Stimulated activated CD4-positive, alpha-beta T cell treated with anti-CD3 and anti-CD28 coated beads, Interleukin-4, amount 100 ng/mL, for 4 hours (primary cell): ENCODE data around the gene KDM7A.
"Not testable (repeated sequence)": the region's sequence is repeated elsewhere in the genome, so short reads cannot be mapped to it uniquely, and the experiment has no call there.

ENCODE experiments used
- DNase-seq, 2 experiments: peaks; one replicate each; pipeline ENCODE4 v3.0.0-alpha.2; 2020

The KDM7A gene

GRCh38 chr7:140176811-140177702 is at the start of gene KDM7A:
KDM7A (minus strand) TSS chr7:140176983; CDS start chr7:140176937, 46 bp downstream.
- peak; percentile 93 to 94 for DNase-seq

- no peak for DNase-seq
Measured at GRCh38 chr7:140225562-140226249, 48.9 kb upstream of the KDM7A start.

GRCh38 chr7:140223515-140224221 is 46.9 kb upstream of the KDM7A start:
- DNase-seq: no peak

GRCh38 chr7:140222814-140223213 is 46.0 kb upstream of the KDM7A start:
- DNase-seq: no peak

- no peak for DNase-seq
Measured at GRCh38 chr7:140219672-140220524, 43.1 kb upstream of the KDM7A start.

GRCh38 chr7:140218656-140219055 is 41.9 kb upstream of the KDM7A start:
- DNase-seq: no peak

- no peak for DNase-seq
Measured at GRCh38 chr7:140217750-140218501, 41.1 kb upstream of the KDM7A start.

- DNase-seq: no peak
Measured at GRCh38 chr7:140215281-140215680, 38.5 kb upstream of the KDM7A start.

- DNase-seq: no peak
Measured at GRCh38 chr7:140214075-140214684, 37.4 kb upstream of the KDM7A start.

GRCh38 chr7:140213684-140214074 is 36.9 kb upstream of the KDM7A start:
- no peak for DNase-seq

GRCh38 chr7:140212100-140212881 is 35.5 kb upstream of the KDM7A start:
- no peak for DNase-seq

GRCh38 chr7:140211698-140212097 is 34.9 kb upstream of the KDM7A start:
- DNase-seq: no peak

GRCh38 chr7:140209866-140210609 is 33.3 kb upstream of the KDM7A start:
- peak; percentile 15 to 42 for DNase-seq

GRCh38 chr7:140206616-140207389 is 30.0 kb upstream of the KDM7A start:
- no peak for DNase-seq

- DNase-seq: no peak
Measured at GRCh38 chr7:140205600-140205999, 28.8 kb upstream of the KDM7A start.

GRCh38 chr7:140203556-140203955 is 26.8 kb upstream of the KDM7A start:
- DNase-seq: no peak

GRCh38 chr7:140202942-140203341 is 26.2 kb upstream of the KDM7A start:
- DNase-seq: not testable (repeated sequence)

GRCh38 chr7:140201393-140201792 is 24.6 kb upstream of the KDM7A start:
- no peak for DNase-seq
